Right lobe of liver (tissue), 6 donors: ENCODE data around the gene SRP9. TPM values are rescaled to one million over a fixed set of nuclear protein-coding genes. Genes with fewer than 3 reads are reported as not detected.
A peak's percentile ranks its signal among the peaks of the same experiment; 100 is the strongest.

Experiments used
- ATAC-seq, 4 donors: fragments of 200-7000 bp; cut with Tn5 transposase; one replicate each; pipeline ENCODE4 v1.9.1; 2020; ENCODE audit warnings: mild to moderate bottlenecking in 4 of 4, moderate library complexity in 4 of 4
- DNase-seq, 3 donors: peaks; one replicate each; pipeline ENCODE4 v3.0.0-alpha.2; 2020
- H3K27ac ChIP-seq, 3 donors: fragments of 200-600 bp; one replicate each; pipeline ENCODE4 v1.8.0; 2022
- H3K27me3 ChIP-seq, 2 donors: fragments of 200-600 bp; one replicate each; pipeline ENCODE4 v1.8.0; 2022
- H3K36me3 ChIP-seq, 4 donors: fragments of 200-600 bp; sonication (generic) in 1 of 4; one replicate each; pipeline versions ENCODE4 v1.5.1 to v1.8.0; 2017 to 2022; ENCODE audit warnings: control low read depth in 1 of 4
- H3K4me1 ChIP-seq, 4 donors: fragments of 200-600 bp; sonication (generic) in 1 of 4; one replicate each; pipeline versions ENCODE4 v1.5.1 to v1.8.0; 2017 to 2022; ENCODE audit warnings: control low read depth in 1 of 4
- H3K4me3 ChIP-seq, 3 donors: fragments of 200-600 bp; one replicate each; pipeline ENCODE4 v1.8.0; 2022
- H3K9me3 ChIP-seq, 4 donors: fragments of 200-600 bp; sonication (generic) in 1 of 4; one replicate each; pipeline versions ENCODE4 v1.5.1 to v1.8.0; 2017 to 2022; ENCODE audit warnings: control low read depth in 1 of 4
- POLR2A ChIP-seq: fragments of 450-650 bp; IDR thresholded peaks from one replicate; pipeline ENCODE4 v1.6.1; 2017; ENCODE audit warnings: antibody characterized with exemption, mild to moderate bottlenecking
- WGBS: methylation state at CpG from one replicate; pipeline ENCODE4 v1.1.6; 2018; ENCODE audit warnings: low coverage, low lambda C conversion rate; ENCODE audit not compliant: insufficient coverage; ENCODE audit errors: missing lambda C conversion rate; 5-methylcytosine and 5-hydroxymethylcytosine counted together
- intact Hi-C, 2 donors: fragments of 100-400 bp; cut with DNase I; formaldehyde crosslinking; loops; one replicate each; pipeline versions ENCODE4 v1.11.2 to v1.14.1; 2022
- total RNA-seq, 6 experiments: library from RNA; depleted of rRNA in 2 of 6; stranded (reverse); fragments of >200 nt in 2 of 6; fragmentation: NEBNext Ultra II Directional in 3 of 6; extraction: Animal tissue kit (Norgen Biotek cat#: 25700) in 3 of 6; gene quantifications; one replicate each; pipeline versions ENCODE4 v1.1.0 to v1.2.4, GENCODE V29; 2016 to 2023
- TF ChIP-seq, protein P1 (sequence below), 4 donors: fragments of 200-600 bp in 3 of 4; fragments of 450-650 bp in 1 of 4; IDR thresholded peaks; one replicate each; pipeline versions ENCODE4 v1.5.1 to v1.8.0; 2016 to 2022; ENCODE audit warnings: antibody characterized with exemption in 4 of 4, mild to moderate bottlenecking in 2 of 4
- donor health status: DM: no; HTN: yes; CAD: no.
- donor health status: DM: no; HTN: no; CAD: no.
- donor health status: DM: no; HTN: no; CAD: no.
- donor health status: DM: no; HTN: yes; CAD: no.
- donor health status: DM: no; HTN: yes; CAD: no.

The SRP9 gene
- total RNA-seq, 6 experiments from 2014 or later = 132 to 150 (median 141) TPM

DNA sequence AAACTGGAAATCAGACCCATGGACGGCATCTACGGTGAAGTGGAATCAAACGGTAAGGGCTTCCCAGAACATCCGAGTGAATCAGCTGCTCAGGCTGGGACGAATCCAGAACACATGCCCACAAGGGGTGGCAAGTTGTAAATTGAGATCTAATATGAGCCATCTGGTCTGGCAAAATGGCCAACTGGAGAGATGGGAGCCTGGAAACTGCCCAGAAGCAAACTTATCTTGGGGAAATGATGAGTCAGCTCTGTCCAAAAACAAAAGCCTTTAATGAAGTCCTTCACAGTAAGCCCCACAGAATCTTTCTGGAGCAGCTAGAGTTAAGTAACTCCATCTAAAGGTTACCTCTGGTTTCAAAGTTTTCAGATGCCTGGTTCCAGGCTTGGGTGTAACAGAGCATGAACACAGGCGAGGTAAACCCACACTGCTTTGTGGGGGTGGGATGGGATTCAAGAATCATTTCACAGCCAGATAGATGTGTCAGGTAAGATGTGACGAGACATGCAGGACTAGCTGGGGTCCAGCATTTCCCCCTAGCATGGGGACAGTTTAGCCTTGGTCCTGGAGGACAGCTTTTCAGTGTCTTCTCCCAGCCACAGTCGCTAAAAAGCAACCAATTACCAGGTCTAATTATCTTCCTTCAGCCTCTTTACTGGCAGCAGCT lies 10.5 kb upstream of the SRP9 start:
- ATAC-seq (no peak), DNase-seq (no peak)
- intact Hi-C loops = no loop called here
- 63% methylated on average over 7 of the region's 8 CpGs for WGBS
- Histone ChIP-seq H3K27ac (no peak overlapping the region), H3K27me3 (no peaks in the 10 kb centered on the region), H3K9me3 (no peaks in the 10 kb centered on the region), H3K4me3 (no peak overlapping the region), H3K4me1 (peaks cover 0 to 2% (median 0%) of the 10 kb centered on the region in 4 donors), H3K36me3 (no peaks in the 10 kb centered on the region)
- TF ChIP-seq, protein P1, sequence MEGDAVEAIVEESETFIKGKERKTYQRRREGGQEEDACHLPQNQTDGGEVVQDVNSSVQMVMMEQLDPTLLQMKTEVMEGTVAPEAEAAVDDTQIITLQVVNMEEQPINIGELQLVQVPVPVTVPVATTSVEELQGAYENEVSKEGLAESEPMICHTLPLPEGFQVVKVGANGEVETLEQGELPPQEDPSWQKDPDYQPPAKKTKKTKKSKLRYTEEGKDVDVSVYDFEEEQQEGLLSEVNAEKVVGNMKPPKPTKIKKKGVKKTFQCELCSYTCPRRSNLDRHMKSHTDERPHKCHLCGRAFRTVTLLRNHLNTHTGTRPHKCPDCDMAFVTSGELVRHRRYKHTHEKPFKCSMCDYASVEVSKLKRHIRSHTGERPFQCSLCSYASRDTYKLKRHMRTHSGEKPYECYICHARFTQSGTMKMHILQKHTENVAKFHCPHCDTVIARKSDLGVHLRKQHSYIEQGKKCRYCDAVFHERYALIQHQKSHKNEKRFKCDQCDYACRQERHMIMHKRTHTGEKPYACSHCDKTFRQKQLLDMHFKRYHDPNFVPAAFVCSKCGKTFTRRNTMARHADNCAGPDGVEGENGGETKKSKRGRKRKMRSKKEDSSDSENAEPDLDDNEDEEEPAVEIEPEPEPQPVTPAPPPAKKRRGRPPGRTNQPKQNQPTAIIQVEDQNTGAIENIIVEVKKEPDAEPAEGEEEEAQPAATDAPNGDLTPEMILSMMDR (IDR thresholded peaks at IDR 0.05) = no peak
- TF ChIP-seq POLR2A = no peak

DNA sequence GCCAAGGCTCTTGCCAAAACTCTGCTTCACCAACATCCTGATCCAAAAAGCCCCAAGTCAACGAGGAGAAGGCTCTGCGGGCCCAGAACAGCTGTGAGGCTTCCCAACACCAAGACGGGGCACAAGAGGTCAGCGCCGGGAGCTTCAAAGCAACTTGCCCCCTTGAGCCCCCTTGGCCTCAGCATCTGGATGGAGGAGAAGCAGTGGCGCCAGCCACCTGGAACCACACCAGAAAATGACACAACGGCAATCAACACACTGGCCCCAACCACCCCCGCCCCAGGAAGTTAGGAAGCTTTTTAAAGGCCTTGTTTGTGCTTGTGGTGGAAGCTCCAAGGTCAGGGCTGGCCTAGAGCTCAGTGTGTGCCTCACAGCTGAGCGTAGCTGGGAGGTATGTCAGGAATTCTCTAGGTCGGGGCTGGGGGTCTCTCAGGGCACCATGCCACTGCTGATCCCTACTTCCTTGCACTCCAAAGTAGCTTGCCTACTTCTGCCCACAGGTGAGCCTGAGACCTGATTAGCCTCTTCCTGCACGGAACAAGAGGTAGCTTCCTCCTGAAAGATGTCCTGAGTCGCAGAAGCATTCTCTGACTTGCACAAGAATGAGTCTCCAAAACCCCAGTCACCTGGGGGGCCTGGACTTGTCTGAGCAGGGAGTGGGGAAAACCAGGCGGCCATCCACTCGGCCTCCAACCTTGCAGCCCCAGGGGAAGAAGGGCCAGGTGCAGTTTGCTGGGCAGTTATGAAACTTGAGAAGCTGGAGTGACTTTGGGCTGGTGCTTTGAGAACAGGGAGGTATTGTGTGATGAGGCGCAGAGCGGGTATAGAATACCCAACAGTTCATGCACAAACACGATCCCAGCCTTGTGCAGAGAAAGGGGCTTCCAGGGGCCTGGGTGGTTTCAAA lies 9.7 kb upstream of the SRP9 start:
- no peak for TF ChIP-seq POLR2A
- TF ChIP-seq, protein P1 (IDR thresholded peaks at IDR 0.05) = no peak
- WGBS = 54% methylated on average over 4 of the region's 17 CpGs
- Histone ChIP-seq H3K9me3 (no peaks in the 10 kb centered on the region), H3K4me3 (no peak overlapping the region), H3K27ac (no peak overlapping the region), H3K36me3 (no peaks in the 10 kb centered on the region), H3K27me3 (no peaks in the 10 kb centered on the region), H3K4me1 (peaks cover 0 to 5% (median 2%) of the 10 kb centered on the region in 4 donors)
- intact Hi-C loops = no loop called here
- peak in 1 of 3 donors; percentile 47 for DNase-seq
- peak in 1 of 4 donors; percentile 7 for ATAC-seq

DNA sequence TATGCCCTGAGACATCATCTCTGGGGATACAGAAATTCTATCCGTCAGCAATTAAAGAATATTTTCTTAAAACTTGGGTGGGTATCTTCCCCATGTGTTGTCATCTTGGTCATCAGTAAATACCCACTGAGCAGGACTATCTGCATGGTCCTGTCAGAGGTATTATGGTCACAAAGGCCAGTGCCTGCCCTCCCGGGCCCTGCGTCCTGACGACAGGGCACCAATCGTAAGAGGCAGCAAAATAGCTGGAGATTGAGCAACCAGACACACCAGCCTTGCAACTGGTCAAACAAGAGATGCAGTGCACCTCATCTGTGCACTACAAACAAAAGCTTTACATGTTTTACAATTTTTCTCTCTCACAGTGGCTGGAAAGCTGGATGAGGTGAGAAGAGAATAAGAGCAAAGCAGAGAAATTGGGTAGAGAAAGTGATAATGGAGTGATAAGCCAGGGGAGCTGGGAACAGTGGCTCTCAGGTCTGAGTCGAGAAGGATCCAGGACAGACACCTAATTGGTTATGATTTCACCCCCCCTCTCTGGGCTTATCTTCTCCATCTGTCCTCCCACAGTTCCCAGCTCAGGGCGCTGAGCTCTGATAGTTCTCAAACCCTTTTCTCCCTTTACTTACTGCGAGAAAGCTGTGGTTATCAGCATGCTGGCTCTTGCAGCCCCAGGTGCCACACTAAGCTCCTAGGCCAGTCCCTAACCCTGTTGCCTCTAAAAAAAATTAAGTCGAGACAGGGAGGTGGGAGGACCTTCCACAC lies 8.8 kb upstream of the SRP9 start:
- Histone ChIP-seq H3K9me3 (no peaks in the 10 kb centered on the region), H3K4me1 (peaks cover 0 to 6% (median 2%) of the 10 kb centered on the region in 4 donors), H3K36me3 (no peaks in the 10 kb centered on the region), H3K4me3 (no peak overlapping the region), H3K27me3 (no peaks in the 10 kb centered on the region), H3K27ac (no peak overlapping the region)
- WGBS = 66% methylated on average over 6 of the region's 9 CpGs
- no peak for TF ChIP-seq POLR2A
- TF ChIP-seq, protein P1 (IDR thresholded peaks at IDR 0.05) = no peak
- intact Hi-C loops = no loop called here
- DNase-seq = peak in 1 of 3 donors; percentile 29
- ATAC-seq = no peak

DNA sequence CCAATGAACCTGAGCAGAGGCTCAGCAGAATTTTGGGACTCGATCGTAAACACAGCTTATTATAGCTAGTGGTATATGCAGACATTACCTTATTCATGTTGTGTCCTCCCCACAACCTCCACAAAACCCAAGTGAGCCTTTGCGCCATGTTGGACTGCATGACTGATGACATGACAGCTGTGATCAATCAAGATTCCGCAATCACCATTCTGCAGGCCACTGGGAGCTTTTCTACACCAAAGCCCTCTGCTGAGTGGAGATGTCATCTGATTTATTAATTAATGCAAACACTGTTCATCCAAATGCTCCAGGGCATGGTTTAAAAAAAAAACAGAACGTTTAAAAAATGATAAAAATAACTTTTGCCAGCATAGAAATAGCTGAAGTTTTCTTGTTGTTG lies 7.9 kb upstream of the SRP9 start:
- Histone ChIP-seq H3K4me1 (peaks cover 0 to 6% (median 2%) of the 10 kb centered on the region in 4 donors), H3K27ac (no peak overlapping the region), H3K36me3 (no peaks in the 10 kb centered on the region), H3K27me3 (no peaks in the 10 kb centered on the region), H3K4me3 (no peak overlapping the region), H3K9me3 (no peaks in the 10 kb centered on the region)
- intact Hi-C loops = loop anchor here in 1 of 2 donors (10.0 kb wide), 2 partner anchors 75 to 205 kb away; no protein-coding TSS in a partner anchor
- WGBS = 80% methylated on average over 5 of the region's 5 CpGs
- TF ChIP-seq, protein P1 (IDR thresholded peaks at IDR 0.05) = no peak
- TF ChIP-seq POLR2A = no peak
- no peak for ATAC-seq
- peak in 1 of 3 donors; percentile 17 for DNase-seq
